HG02610 (cell line): ENCODE results near the gene GNAT1.

Source experiments
- ATAC-seq: cut with Tn5 transposase; IDR thresholded peaks from one replicate; pipeline ENCODE4 v1.9.1; 2021; ENCODE audit warnings: mild to moderate bottlenecking, moderate library complexity; ENCODE audit not compliant: unreplicated experiment

GNAT1 gene

GRCh38 chr3:50190936-50191660 is at the start of gene GNAT1:
Gene GNAT1, plus strand, starts transcription at chr3:50191610. Its CDS starts 116 bp downstream, at chr3:50191726.
- no peak for ATAC-seq

- no peak for ATAC-seq
These were observed 45.0 kb upstream of the GNAT1 start for GRCh38 chr3:50146316-50146901.

DNA sequence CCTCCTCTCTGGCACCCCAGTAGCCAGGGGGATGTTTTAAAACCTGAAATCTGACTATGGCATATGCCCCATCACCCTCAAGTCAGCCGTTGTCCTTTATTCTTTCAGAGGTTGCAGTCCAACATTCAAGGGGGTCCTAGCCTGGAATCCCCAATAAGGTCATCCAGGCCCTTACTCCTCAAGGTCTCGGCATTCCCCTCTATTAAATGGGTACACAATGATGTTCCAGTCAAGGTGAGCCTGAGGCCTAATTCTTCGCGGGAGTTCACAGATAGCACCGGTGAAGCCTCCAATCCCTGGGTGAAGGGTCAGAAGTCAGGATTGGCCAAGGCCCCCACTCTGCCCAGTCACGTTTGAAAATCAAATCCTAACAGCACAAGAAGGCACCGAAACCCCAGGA is 44.4 kb upstream of the GNAT1 start:
- no peak for ATAC-seq

DNA sequence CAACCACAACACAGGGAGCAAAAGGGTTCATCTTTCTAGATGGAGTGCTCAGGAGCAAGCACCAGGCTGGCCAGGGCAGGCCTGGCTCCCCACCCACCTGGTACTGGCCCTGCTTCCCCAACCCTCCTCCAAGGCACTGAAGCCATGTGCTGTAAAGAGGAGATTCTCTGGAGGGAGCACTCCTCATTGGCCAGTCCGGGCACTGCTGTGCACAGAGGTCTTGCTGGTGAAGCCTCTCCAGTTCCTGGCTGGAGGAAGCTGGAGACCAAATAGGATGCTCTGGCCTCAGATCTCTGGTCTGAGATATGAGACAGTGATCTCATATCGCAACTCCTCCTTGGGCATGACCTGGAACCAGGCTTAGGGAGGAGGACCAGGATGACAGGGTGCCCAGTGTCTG is 44.0 kb upstream of the GNAT1 start:
- no peak for ATAC-seq

- no peak for ATAC-seq
These were observed 43.5 kb upstream of the GNAT1 start for GRCh38 chr3:50147861-50148260.

GRCh38 chr3:50150404-50150750 is 41.0 kb upstream of the GNAT1 start:
- ATAC-seq = no peak

- no peak for ATAC-seq
These were observed 40.3 kb upstream of the GNAT1 start for GRCh38 chr3:50150863-50151686.

DNA sequence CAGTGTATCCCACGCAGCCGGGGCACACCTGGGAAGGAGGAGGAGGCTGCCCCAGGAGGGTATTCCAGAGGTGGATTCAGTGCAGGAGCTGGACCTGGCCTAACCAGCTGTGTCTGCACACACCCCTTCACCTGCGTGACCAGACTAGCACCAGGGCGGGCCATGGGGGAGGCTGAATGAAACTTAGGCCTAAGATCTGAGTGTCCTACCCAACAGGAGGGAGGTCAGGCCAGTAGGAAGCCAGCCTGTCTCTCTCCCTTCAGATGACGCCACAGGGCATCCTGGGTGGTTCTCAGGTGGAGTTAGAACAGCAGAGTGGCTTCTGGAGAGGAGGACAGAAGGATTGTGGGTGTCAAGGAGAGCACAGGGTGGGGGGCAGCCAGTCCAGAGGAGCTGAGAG is 39.7 kb upstream of the GNAT1 start:
- no peak for ATAC-seq

DNA sequence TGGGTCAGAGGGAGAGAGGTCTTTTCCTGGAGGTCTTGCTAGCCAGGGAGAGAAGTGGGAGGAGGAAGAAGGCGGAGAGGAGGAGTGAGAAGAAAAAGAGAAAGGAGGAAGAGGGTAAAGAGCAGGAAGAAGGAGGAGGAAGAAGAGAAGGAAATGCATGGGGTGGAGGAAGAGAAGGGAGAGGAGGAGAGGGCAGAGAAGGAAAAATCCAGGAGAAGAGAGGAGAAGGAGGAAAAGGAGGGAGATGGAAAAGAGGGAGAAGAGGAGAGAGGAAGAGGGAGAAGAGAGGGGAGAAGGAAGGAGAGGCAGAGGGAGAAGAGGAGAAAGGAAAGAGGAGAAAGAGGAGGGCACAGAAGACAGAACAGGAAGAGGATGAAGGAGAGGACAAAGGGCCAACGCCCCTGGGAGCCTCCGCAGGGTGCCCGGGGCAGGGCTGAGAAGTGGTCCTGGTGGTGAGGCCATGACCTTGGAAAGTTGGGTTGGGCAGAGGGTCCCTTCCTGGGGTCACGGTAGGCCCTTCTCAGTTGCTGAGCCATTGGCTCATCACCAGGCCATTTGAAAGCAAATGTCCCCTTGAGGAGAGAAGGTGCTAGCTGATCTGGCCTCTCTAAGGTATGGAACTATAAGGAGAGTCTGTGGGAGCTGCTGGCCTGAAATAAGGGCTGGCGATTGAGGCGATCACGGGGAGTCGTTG is 37.5 kb upstream of the GNAT1 start:
- ATAC-seq = no peak

GRCh38 chr3:50154476-50154839 is 37.0 kb upstream of the GNAT1 start:
- peak; percentile 17 for ATAC-seq

- ATAC-seq = peak; percentile 58
These were observed 36.4 kb upstream of the GNAT1 start, which contains the start of gene SEMA3F for GRCh38 chr3:50154840-50155490. Gene SEMA3F, plus strand, starts transcription at chr3:50155324. Its CDS starts 4,299 bp downstream, at chr3:50159623.

- ATAC-seq = no peak
These were observed 35.9 kb upstream of the GNAT1 start for GRCh38 chr3:50155491-50155878.

- ATAC-seq = no peak
These were observed 35.5 kb upstream of the GNAT1 start for GRCh38 chr3:50155891-50156290.

GRCh38 chr3:50156549-50157493 is 34.6 kb upstream of the GNAT1 start:
- no peak for ATAC-seq

DNA sequence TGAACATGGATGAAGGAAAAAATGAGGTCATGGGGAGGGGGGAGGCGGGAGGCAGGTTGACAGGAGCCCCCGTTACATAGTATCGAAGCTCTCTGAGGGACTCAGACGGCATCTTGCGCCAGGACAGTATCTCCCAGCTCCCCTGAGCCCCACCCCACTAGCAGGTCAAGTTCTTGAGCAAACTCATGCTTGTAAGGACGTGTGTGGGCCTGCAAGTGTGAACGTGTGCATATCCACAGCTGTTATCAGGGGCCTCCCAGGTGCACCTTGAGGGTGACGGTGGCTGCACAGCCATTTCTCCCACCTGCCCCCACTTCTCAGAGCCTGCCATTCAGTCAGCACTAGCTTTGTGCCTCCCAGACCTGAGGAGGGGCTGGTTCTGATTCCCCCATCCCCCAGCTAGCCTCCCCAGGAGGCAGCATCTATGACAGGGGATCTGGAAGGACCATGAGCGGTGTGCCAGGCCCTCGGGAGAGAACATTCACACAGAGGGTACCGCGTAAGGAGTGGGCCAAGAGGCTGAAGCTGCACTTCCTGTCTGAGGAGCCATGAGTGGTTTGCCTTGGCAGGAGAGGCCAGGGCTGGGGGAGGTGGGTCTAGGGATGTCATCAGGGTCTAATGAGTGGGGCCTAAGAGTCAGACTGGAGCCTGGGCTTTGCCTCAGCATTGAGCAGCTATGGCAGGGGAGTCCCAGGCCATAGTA is 33.4 kb upstream of the GNAT1 start:
- no peak for ATAC-seq

GRCh38 chr3:50158530-50159146 is 32.8 kb upstream of the GNAT1 start:
- ATAC-seq = no peak

DNA sequence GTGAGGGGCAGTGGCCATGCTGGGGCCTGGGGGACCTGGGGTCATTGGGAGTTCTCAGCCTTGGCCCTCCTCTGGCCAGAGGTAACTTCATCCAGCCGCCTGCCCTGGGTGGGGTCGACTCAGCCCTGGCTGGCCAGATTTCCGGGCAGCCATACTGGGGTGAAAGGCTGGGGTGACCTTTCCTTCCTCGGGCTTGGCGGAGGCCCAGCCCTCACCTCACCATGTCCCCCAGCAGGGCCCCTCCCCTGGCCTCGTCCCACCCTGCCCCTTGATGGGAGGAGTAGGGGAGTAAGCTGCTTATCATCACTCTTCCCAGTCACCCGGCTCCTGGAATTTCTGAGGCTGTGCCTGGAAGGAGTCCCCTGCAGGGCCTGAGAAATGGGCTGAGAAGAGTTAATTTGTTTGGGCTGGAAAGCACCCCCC is 30.8 kb upstream of the GNAT1 start:
- ATAC-seq = no peak

DNA sequence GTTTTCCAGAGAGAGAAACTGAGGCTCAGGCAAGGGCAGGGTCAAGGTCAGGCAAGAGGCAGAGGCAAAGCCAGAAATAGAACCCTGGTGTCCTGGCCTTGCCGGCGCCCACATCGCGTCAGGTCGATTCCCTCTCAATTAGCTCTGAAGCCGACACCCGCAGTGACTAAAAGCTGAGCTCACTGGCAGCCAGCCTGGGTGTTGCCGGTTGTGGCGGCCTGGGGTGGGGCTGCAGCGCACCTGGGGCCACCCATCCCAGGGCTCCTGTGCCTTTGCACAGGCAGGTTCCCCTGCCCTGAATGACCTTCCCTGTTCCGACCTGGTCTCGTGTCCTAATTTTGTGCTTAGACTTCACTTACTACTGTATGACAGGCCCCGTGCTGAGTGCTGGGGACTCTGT is 30.1 kb upstream of the GNAT1 start:
- ATAC-seq = no peak
